ENCODE data around the gene CATSPER3.

- TF ChIP-seq MED8 (CRISPR knock-in tag; IDR thresholded peaks at IDR 0.05; ENCODE audit: insufficient replicate concordance) (no peak), NFE2L2 (IDR thresholded peaks at IDR 0.05; ENCODE audit: low read length) (no peak), BORCS8-MEF2B (CRISPR knock-in tag; IDR thresholded peaks at IDR 0.05) (no peak), FOXA1 (IDR thresholded peaks at IDR 0.05) (no peak), FOXA1 (CRISPR knock-in tag; IDR thresholded peaks at IDR 0.05) (no peak), TCF7L2 (IDR thresholded peaks at IDR 0.05; ENCODE audit: low read depth, low read length) (no peak), SP2 (CRISPR knock-in tag; IDR thresholded peaks at IDR 0.05) (no peak), REST (IDR thresholded peaks at IDR 0.05; ENCODE audit: borderline replicate concordance in 1 of 2, low read depth in 1 of 2, low read length in 2 of 2) (no peak), POLR2A (IDR thresholded peaks at IDR 0.05; ENCODE audit: insufficient read depth in 1 of 2, low read depth in 2 of 2, low read length in 2 of 2) (no peak), ADNP (CRISPR knock-in tag; IDR thresholded peaks at IDR 0.05) (no peak), CTCF (CRISPR knock-in tag; IDR thresholded peaks at IDR 0.05) (no peak)
Observed at GRCh38 chr5:134982230-134982629, 14.5 kb downstream of the CATSPER3 start.
